HG03378 (cell line): ENCODE data around the gene ZNF618.
"Not testable (repeated sequence)": the region's sequence is repeated elsewhere in the genome, so short reads cannot be mapped to it uniquely, and the experiment has no call there.

Experiments
- ATAC-seq: cut with Tn5 transposase; IDR thresholded peaks from one replicate; pipeline ENCODE4 v1.9.1; 2021; ENCODE audit warnings: mild to moderate bottlenecking, moderate library complexity; ENCODE audit not compliant: unreplicated experiment

ZNF618 gene

GRCh38 chr9:114034196-114034595, 158.1 kb downstream of the ZNF618 start:
- ATAC-seq = no peak

- no peak for ATAC-seq
Measured at GRCh38 chr9:114034661-114035062, 158.6 kb downstream of the ZNF618 start.

- no peak for ATAC-seq
Measured at GRCh38 chr9:114035221-114035844, 159.2 kb downstream of the ZNF618 start.

- no peak for ATAC-seq
Measured at GRCh38 chr9:114035845-114036801, 160.0 kb downstream of the ZNF618 start.

GRCh38 chr9:114037249-114037648, 161.1 kb downstream of the ZNF618 start:
- ATAC-seq = no peak

GRCh38 chr9:114037961-114038723, 162.0 kb downstream of the ZNF618 start:
- no peak for ATAC-seq

GRCh38 chr9:114038724-114039313, 162.7 kb downstream of the ZNF618 start:
- no peak for ATAC-seq

GRCh38 chr9:114039484-114039883, 163.4 kb downstream of the ZNF618 start:
- ATAC-seq = no peak

- not testable (repeated sequence) for ATAC-seq
Measured at GRCh38 chr9:114043660-114044059, 167.6 kb downstream of the ZNF618 start.

- no peak for ATAC-seq
Measured at GRCh38 chr9:114046237-114046755, 170.2 kb downstream of the ZNF618 start.

GRCh38 chr9:114046875-114047274, 170.8 kb downstream of the ZNF618 start:
- no peak for ATAC-seq

GRCh38 chr9:114047717-114048116, 171.6 kb downstream of the ZNF618 start:
- no peak for ATAC-seq

GRCh38 chr9:114048533-114049415, 172.7 kb downstream of the ZNF618 start:
- no peak for ATAC-seq

- no peak for ATAC-seq
Measured at GRCh38 chr9:114049441-114050225, 173.5 kb downstream of the ZNF618 start.

- no peak for ATAC-seq
Measured at GRCh38 chr9:114050226-114050568, 174.1 kb downstream of the ZNF618 start.

GRCh38 chr9:114050646-114051045, 174.5 kb downstream of the ZNF618 start:
- no peak for ATAC-seq

GRCh38 chr9:114051281-114051680, 175.2 kb downstream of the ZNF618 start:
- ATAC-seq = no peak

- ATAC-seq = no peak
Measured at GRCh38 chr9:114051706-114052105, 175.6 kb downstream of the ZNF618 start.
